Nephron (organoid): ENCODE measurements around the gene SNX1.
"Not testable (repeated sequence)": the region's sequence is repeated elsewhere in the genome, so short reads cannot be mapped to it uniquely, and the experiment has no call there.

Source experiments
- H3K27ac Mint-ChIP-seq, 3 experiments: 2 replicates each; pipeline ENCODE4 v1.8.0; 2020; ENCODE audit warnings: mixed read lengths in 3 of 3, mild to moderate bottlenecking in 2 of 3, moderate library complexity in 1 of 3
- H3K27me3 Mint-ChIP-seq: 2 replicates; pipeline ENCODE4 v1.8.0; 2021; ENCODE audit warnings: low read depth, mild to moderate bottlenecking, moderate library complexity, mixed read lengths
- H3K36me3 Mint-ChIP-seq: 2 replicates; pipeline ENCODE4 v1.8.0; 2020; ENCODE audit warnings: low read depth, mixed read lengths
- H3K4me1 Mint-ChIP-seq: 2 replicates; pipeline ENCODE4 v1.8.0; 2020; ENCODE audit warnings: mixed read lengths
- H3K4me3 Mint-ChIP-seq, 3 experiments: 2 replicates each; pipeline ENCODE4 v1.8.0; 2020; ENCODE audit warnings: mild to moderate bottlenecking in 3 of 3, mixed read lengths in 3 of 3, moderate library complexity in 2 of 3
- H3K9me3 Mint-ChIP-seq: 2 replicates; pipeline ENCODE4 v1.8.0; 2020; ENCODE audit warnings: mixed read lengths
- CTCF ChIP-seq, 3 experiments: fragments of 200-600 bp; sonication (generic); IDR thresholded peaks; one replicate each; pipeline ENCODE4 v1.5.0; 2021; ENCODE audit warnings: antibody characterized with exemption in 3 of 3; ENCODE audit not compliant: unreplicated experiment in 3 of 3

The SNX1 gene

GRCh38 chr15:64072812-64073211, 23.0 kb upstream of the SNX1 start:
- H3K27me3 Mint-ChIP-seq, result peaks cover 1% of the 10 kb centered on the region
- peaks cover 40% of the 10 kb centered on the region for H3K36me3 Mint-ChIP-seq
- TF ChIP-seq CTCF (IDR thresholded peaks at IDR 0.05; ENCODE audit: unreplicated experiment in 3 of 3), result no peak
- H3K4me3 Mint-ChIP-seq, result no peak overlapping the region
- no peak overlapping the region for H3K27ac Mint-ChIP-seq
- peaks cover 7% of the 10 kb centered on the region for H3K4me1 Mint-ChIP-seq
- H3K9me3 Mint-ChIP-seq, result no peaks in the 10 kb centered on the region

- H3K36me3 Mint-ChIP-seq, result peaks cover 40% of the 10 kb centered on the region
- not testable (repeated sequence) for H3K27me3 Mint-ChIP-seq, H3K4me1 Mint-ChIP-seq, H3K27ac Mint-ChIP-seq, H3K4me3 Mint-ChIP-seq, H3K9me3 Mint-ChIP-seq
Measured at GRCh38 chr15:64073496-64073895, 22.3 kb upstream of the SNX1 start.

GRCh38 chr15:64082757-64083156, 13.0 kb upstream of the SNX1 start:
- Mint-ChIP-seq H3K9me3 (no peaks in the 10 kb centered on the region), H3K36me3 (peaks cover 30% of the 10 kb centered on the region), H3K4me3 (no peak overlapping the region), H3K27me3 (no peaks in the 10 kb centered on the region), H3K4me1 (no peaks in the 10 kb centered on the region), H3K27ac (no peak overlapping the region)
- no peak for TF ChIP-seq CTCF (IDR thresholded peaks at IDR 0.05; ENCODE audit: unreplicated experiment in 3 of 3)

GRCh38 chr15:64089543-64090280, 6.1 kb upstream of the SNX1 start:
- no peaks in the 10 kb centered on the region for H3K27me3 Mint-ChIP-seq
- H3K9me3 Mint-ChIP-seq, result no peaks in the 10 kb centered on the region
- no peak for TF ChIP-seq CTCF (IDR thresholded peaks at IDR 0.05; ENCODE audit: unreplicated experiment in 3 of 3)
- peaks cover 33% of the 10 kb centered on the region for H3K36me3 Mint-ChIP-seq
- peak overlapping the region in 2 of 3 experiments; percentile 26 to 55 for H3K4me3 Mint-ChIP-seq
- peaks cover 36% of the 10 kb centered on the region for H3K4me1 Mint-ChIP-seq
- H3K27ac Mint-ChIP-seq, result no peak overlapping the region

GRCh38 chr15:64090527-64090926, 5.3 kb upstream of the SNX1 start:
- Mint-ChIP-seq H3K4me3 (peak overlapping the region; percentile 41 to 64 (median 57)), H3K36me3 (peaks cover 33% of the 10 kb centered on the region), H3K27me3 (no peaks in the 10 kb centered on the region), H3K27ac (peak overlapping the region in 1 of 3 experiments; percentile 23), H3K4me1 (peaks cover 39% of the 10 kb centered on the region), H3K9me3 (no peaks in the 10 kb centered on the region)
- no peak for TF ChIP-seq CTCF (IDR thresholded peaks at IDR 0.05; ENCODE audit: unreplicated experiment in 3 of 3)

GRCh38 chr15:64092075-64092820, 3.5 kb upstream of the SNX1 start:
- Mint-ChIP-seq H3K4me1 (peaks cover 48% of the 10 kb centered on the region), H3K27me3 (no peaks in the 10 kb centered on the region), H3K36me3 (peaks cover 26% of the 10 kb centered on the region), H3K9me3 (no peaks in the 10 kb centered on the region), H3K4me3 (peak overlapping the region; percentile 96 to 98 (median 97)), H3K27ac (peak overlapping the region; percentile 98 to 99 (median 99))
- peak in 1 of 3 experiments; percentile 19 for TF ChIP-seq CTCF (IDR thresholded peaks at IDR 0.05; ENCODE audit: unreplicated experiment in 3 of 3)
